HG03064 (cell line): ENCODE measurements around the gene CCSER1.
"Not testable (repeated sequence)": the region's sequence is repeated elsewhere in the genome, so short reads cannot be mapped to it uniquely, and the experiment has no call there.

Experiments used
- ATAC-seq: cut with Tn5 transposase; IDR thresholded peaks from one replicate; pipeline ENCODE4 v1.9.1; 2021; ENCODE audit warnings: low read depth; ENCODE audit not compliant: unreplicated experiment

The CCSER1 gene

GRCh38 chr4:91222014-91222413, 1094.8 kb downstream of the CCSER1 start:
- no peak for ATAC-seq

- ATAC-seq, result no peak
Observed at GRCh38 chr4:91226867-91227266, 1099.7 kb downstream of the CCSER1 start.

GRCh38 chr4:91228659-91229058, 1101.5 kb downstream of the CCSER1 start:
- no peak for ATAC-seq

GRCh38 chr4:91233164-91233563, 1106.0 kb downstream of the CCSER1 start:
- ATAC-seq, result no peak

GRCh38 chr4:91243132-91243531, 1115.9 kb downstream of the CCSER1 start:
- ATAC-seq, result no peak

GRCh38 chr4:91256043-91256442, 1128.8 kb downstream of the CCSER1 start:
- no peak for ATAC-seq

GRCh38 chr4:91256751-91257150, 1129.6 kb downstream of the CCSER1 start:
- ATAC-seq, result no peak

GRCh38 chr4:91257721-91258120, 1130.5 kb downstream of the CCSER1 start:
- ATAC-seq, result no peak

- ATAC-seq, result no peak
Observed at GRCh38 chr4:91258326-91258725, 1131.1 kb downstream of the CCSER1 start.

- no peak for ATAC-seq
Observed at GRCh38 chr4:91267543-91267942, 1140.3 kb downstream of the CCSER1 start.

GRCh38 chr4:91268481-91268880, 1141.3 kb downstream of the CCSER1 start:
- not testable (repeated sequence) for ATAC-seq

GRCh38 chr4:91268913-91269312, 1141.7 kb downstream of the CCSER1 start:
- no peak for ATAC-seq

- ATAC-seq, result no peak
Observed at GRCh38 chr4:91279899-91280298, 1152.7 kb downstream of the CCSER1 start.

GRCh38 chr4:91280551-91281290, 1153.5 kb downstream of the CCSER1 start:
- no peak for ATAC-seq

GRCh38 chr4:91282217-91282616, 1155.0 kb downstream of the CCSER1 start:
- ATAC-seq, result no peak

GRCh38 chr4:91283726-91284230, 1156.6 kb downstream of the CCSER1 start:
- no peak for ATAC-seq

GRCh38 chr4:91284480-91284879, 1157.3 kb downstream of the CCSER1 start:
- no peak for ATAC-seq

GRCh38 chr4:91285487-91285886, 1158.3 kb downstream of the CCSER1 start:
- ATAC-seq, result no peak

GRCh38 chr4:91288702-91289311, 1161.6 kb downstream of the CCSER1 start:
- no peak for ATAC-seq

- no peak for ATAC-seq
Observed at GRCh38 chr4:91298156-91298700, 1171.0 kb downstream of the CCSER1 start.

GRCh38 chr4:91298824-91299223, 1171.6 kb downstream of the CCSER1 start:
- ATAC-seq, result no peak

GRCh38 chr4:91302120-91302519, 1174.9 kb downstream of the CCSER1 start:
- ATAC-seq, result no peak
